Activated CD8-positive, alpha-beta memory T cell treated with anti-CD3 and anti-CD28 coated beads for 24 hours (primary cell): ENCODE results near the gene DDX23.
A peak's percentile ranks its signal among the peaks of the same experiment; 100 is the strongest.

ENCODE experiments used
- DNase-seq: peaks from one replicate; pipeline ENCODE4 v3.0.0-alpha.2; 2020

Gene DDX23

GRCh38 chr12:48822139-48822538 is 29.8 kb downstream of the DDX23 start:
- DNase-seq = no peak

GRCh38 chr12:48819986-48820725 is 31.8 kb downstream of the DDX23 start:
- DNase-seq = no peak

- DNase-seq = peak; percentile 69
These were observed 33.0 kb downstream of the DDX23 start for GRCh38 chr12:48818831-48819590.

GRCh38 chr12:48817873-48818830 is 33.8 kb downstream of the DDX23 start, which contains the start of gene CACNB3:
TSS of gene CACNB3 (plus strand) at chr12:48818496. CDS start at chr12:48818930, 434 bp downstream.
- DNase-seq = peak; percentile 88

GRCh38 chr12:48816143-48816854 is 35.7 kb downstream of the DDX23 start:
- DNase-seq = no peak

- DNase-seq = no peak
These were observed 36.5 kb downstream of the DDX23 start for GRCh38 chr12:48815126-48816110.

GRCh38 chr12:48814262-48815125 is 37.5 kb downstream of the DDX23 start:
- peak; percentile 93 for DNase-seq

GRCh38 chr12:48813465-48814261 is 38.3 kb downstream of the DDX23 start:
- DNase-seq = no peak

- DNase-seq = no peak
These were observed 39.6 kb downstream of the DDX23 start for GRCh38 chr12:48812389-48812788.

- no peak for DNase-seq
These were observed 40.4 kb downstream of the DDX23 start for GRCh38 chr12:48811437-48812090.

GRCh38 chr12:48810903-48811431 is 41.0 kb downstream of the DDX23 start:
- DNase-seq = no peak

GRCh38 chr12:48807981-48808380 is 44.0 kb downstream of the DDX23 start:
- DNase-seq = no peak

GRCh38 chr12:48803675-48804074 is 48.3 kb downstream of the DDX23 start:
- DNase-seq = no peak

GRCh38 chr12:48800971-48801370 is 51.0 kb downstream of the DDX23 start:
- DNase-seq = no peak

- DNase-seq = no peak
These were observed 51.5 kb downstream of the DDX23 start for GRCh38 chr12:48800457-48800856.

GRCh38 chr12:48796976-48797375 is 55.0 kb downstream of the DDX23 start:
- no peak for DNase-seq

GRCh38 chr12:48795550-48796455 is 56.2 kb downstream of the DDX23 start:
- peak; percentile 79 for DNase-seq
